Activated CD4-positive, alpha-beta T cell treated with anti-CD3 and anti-CD28 coated beads, Interleukin-2, Interleukin-4, amounts not matched to agents 100 ng/mL and 50 ng/mL, durations not matched to agents 16 hours and 8 hours (primary cell): ENCODE measurements around the gene TMEM19.
A peak's percentile ranks its signal among the peaks of the same experiment; 100 is the strongest.

Experiments used
- DNase-seq: peaks from one replicate; pipeline ENCODE4 v3.0.0-alpha.2; 2020; ENCODE audit warnings: low spot score

The TMEM19 gene

DNA sequence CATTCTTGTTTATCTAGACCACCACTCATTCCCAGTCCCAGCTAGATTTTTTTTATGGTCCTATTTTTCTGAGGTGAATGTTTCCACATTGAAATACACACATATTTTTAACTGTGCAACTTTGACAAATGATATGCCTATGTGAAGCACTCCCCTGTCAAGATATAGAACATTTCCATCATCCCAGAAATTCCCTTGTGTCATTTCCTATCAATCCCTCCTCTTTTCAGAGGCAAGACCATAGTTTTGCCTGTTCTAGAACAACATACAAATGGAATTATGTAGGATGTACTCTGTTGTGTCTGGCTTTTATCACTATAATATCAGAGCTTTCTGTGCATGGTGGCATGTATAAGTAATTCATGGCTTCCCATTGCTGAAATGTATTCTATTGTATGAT is 32.7 kb downstream of the TMEM19 start:
- no peak for DNase-seq

DNA sequence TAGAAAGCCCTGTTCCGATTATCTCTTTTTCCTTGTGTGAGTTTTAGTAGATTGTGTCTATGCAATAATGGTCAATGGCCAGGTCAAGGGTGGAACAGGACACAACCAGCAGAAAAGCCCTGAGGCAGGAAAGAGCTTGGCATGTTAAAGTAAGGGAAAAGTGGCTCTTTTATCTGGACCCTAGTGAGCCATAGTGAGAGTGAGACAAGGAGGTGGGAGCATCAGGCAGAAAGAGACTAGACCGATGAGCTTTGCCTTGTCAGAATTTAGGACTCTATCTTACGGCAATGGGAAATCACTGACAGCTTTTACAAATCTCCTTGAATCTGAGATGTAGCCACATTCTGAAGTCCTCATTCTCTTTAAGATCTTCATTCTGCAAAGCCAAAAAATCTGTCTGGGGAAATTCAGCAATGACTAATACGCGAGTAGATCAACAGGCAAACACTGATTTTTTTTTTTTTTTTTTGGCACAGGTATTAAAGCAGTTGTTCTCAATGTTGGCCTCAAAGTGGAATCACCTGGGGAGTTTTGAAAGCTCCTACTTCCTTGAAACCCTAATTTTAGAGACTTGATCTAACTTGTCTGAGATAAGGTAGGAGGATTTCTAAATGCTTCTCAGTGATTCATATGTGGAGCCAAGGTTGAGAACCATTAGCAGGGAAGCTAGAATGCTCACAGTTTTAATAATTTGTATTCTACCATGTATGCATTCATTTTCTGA is 33.9 kb downstream of the TMEM19 start:
- DNase-seq, result no peak

DNA sequence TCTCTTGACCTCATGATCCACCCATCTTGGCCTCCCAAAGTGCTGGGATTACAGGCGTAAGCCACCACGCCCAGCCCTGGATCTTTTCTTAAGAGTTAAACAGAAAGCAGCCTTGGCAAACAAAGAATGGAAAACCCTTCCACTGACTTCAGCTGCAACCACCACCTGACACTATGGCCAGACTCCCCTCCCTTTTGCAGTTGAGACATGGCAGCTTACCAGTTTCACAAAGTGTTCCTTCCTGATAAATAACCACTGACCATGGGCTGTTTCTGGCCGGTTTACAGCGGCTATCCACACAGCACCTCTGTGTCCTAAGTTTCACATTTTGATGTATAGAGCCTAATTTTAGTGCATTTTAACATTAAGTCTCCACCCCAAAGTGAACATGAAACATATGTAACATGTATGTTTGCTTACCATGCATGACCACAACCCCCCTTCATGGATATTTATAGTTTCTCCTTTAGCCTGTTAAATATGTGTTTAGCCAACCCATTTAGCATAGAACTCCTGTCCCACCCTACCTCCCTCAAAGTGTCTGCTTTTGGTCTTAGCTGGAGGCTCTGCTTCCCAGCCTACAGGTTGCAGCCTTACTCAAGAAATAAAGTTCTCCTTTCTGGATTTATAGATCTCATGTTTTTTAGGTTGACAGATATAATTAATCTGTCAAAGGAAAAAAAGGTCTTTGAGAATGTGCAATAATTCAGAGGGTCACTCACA is 36.1 kb downstream of the TMEM19 start:
- DNase-seq, result no peak

DNA sequence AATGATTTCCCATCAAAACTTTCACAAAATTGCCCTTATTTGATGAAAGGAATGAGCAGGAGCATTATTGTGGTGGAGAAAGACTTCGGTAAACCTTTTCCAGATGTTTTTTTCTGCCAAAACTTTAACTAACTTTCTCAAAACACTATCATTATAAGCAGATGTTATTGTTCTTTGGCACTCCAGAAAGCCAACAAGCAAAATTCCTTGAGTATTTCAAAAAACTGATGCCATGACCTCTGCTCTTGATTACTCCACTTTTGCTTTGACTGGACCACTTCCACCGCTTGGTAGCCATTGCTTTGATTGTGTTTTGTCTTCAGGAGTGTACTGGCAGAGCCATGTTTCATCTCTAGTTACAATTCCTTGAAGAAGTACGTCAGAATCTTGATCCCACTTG is 39.1 kb downstream of the TMEM19 start:
- no peak for DNase-seq

DNA sequence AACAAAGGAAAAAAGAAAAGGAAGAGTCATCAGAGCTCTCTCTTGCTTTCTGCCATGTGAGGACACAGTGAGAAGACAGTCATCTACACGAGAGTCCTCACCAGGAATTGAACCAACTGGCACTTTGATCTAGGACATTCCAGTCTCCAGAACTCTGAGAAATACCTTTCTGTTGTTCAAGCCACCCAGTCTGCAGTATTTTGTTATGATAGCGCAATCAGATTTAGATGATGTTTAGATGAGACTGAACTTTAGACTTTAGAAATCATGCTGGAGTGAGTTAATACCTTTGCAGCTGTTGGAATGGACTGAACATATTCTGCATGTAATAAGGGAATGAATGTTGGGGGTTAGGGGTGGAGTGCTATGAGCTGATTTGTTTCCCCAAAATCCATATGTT is 40.7 kb downstream of the TMEM19 start:
- no peak for DNase-seq

DNA sequence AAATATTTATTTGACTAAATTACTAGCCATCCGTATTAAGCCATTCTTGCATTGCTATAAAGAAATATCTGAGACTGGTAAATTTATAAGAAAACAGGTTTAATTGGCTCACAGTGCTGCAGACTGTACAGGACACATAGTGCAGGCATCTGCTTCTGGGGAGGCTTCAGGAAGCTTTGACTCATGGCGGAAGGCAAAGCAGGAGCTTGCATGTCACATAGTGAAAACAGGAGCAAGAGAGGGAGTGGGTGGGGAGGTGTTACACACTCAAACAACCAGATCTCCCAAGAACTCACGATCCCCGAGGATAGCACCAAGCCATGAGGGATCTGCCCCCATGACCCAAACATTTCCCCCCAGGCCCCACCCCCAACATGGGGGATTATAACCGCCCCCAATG is 42.1 kb downstream of the TMEM19 start:
- peak; percentile 4 for DNase-seq

DNA sequence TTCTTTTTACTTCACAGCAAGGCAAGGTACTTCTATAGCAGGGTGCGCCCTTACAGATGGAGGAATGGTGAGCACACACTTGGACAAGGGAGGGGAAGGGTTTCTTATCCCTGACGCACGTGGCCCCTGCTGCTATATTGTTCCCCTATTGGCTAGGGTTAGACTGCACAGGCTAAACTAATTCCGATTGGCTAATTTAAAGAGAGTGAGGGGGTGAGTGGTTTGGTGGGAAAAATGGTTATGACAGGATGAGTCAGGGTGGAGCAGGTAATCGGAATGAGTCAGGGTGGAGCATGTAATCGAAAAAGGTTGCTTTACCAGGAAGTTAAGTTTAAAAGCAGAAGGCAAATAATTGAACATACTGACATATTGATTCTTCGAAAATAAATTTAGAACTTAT is 45.1 kb downstream of the TMEM19 start:
- DNase-seq, result no peak

DNA sequence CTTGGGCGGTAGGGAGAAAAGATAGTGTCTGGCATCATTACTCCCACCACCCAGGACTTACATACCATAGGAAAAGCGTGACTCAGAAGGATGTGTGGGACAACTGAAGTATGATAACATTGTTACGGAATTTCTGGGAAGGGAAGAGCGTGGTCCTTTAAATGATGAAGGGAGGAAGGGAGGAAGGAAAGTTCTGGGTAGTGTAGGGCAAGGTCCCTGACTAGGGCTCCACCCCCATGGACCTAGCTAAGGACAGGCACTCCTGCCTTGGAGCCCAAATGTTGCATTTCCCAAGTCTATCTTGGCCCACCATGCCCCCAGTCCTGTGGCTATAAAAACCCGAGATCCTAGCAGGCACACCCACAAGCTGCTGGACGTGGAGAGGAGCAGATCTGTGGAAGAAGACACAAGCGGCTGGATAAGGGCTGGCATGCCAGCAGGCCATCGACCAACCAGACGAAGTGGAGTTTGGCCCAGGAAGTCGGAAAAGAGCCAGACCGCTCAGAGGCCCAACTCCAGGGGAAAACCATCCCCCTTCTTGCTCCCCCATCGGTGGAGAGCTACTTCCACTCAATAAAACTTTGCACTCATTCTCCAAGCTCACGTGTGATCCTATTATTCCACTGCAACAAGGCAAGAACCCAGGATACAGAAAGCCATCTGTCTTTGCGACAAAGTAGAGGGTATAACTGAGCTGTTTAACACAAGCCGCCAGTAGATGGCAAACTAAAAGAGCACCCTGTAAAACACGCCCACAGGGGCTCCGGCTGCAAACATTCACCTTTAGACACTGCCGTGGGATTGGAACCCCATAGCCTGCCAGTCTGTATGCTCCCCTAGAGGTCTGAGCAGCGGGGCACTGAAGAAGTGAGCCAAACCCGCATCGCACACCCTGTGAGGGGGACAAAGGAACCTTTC is 45.8 kb downstream of the TMEM19 start:
- no peak for DNase-seq

DNA sequence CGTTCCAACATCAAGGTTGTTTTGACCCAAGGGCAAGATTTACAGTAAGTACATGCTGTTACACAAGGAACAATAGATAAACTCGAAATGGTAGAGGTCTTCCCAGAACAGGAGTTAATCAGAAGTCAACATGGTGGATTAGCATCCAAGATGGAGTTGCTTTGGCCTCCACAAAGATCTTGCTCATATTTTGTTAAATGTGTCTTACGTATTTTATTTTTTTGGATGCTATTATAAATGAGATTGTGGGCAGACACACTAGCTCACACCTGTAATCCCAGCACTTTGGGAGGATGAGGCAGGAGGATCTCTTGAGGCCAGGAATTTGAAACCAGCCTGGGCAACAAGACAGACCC is 46.5 kb downstream of the TMEM19 start:
- no peak for DNase-seq

DNA sequence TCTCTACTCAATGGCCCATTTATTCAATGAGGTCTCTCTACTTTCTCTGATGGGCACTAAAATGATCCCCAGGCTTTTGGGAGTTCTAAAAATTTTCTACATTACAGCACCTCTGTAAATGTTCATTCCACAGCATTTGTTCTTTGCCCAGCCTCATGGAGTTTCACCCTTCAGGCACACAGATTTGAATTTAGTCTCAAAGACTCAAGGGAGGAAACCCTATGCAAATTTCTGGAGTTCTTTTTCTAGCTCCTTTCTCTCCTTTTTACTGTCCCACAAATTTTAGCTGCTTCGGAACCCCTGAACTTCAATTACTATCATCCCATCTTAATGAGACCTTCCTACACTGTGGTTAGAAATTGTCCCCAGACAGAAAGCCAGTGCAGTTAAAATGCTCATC is 51.3 kb downstream of the TMEM19 start:
- no peak for DNase-seq

DNA sequence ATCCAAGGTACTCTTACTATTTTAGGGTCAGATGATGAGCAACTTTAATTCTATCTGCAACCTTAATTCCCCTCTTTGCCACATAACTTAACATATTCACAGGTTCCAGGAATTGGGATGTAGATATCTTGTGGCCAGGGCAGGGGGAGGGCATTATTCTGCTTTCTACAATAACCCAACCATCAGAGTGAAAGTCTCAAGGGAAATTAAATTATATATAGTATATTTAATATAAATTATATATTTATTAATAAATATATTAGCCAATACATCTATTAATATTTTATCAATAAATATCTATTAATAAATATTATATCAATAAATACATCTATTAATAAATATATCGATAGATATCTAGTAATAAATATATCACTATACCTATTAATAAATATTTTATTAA is 57.1 kb downstream of the TMEM19 start:
- DNase-seq, result no peak

DNA sequence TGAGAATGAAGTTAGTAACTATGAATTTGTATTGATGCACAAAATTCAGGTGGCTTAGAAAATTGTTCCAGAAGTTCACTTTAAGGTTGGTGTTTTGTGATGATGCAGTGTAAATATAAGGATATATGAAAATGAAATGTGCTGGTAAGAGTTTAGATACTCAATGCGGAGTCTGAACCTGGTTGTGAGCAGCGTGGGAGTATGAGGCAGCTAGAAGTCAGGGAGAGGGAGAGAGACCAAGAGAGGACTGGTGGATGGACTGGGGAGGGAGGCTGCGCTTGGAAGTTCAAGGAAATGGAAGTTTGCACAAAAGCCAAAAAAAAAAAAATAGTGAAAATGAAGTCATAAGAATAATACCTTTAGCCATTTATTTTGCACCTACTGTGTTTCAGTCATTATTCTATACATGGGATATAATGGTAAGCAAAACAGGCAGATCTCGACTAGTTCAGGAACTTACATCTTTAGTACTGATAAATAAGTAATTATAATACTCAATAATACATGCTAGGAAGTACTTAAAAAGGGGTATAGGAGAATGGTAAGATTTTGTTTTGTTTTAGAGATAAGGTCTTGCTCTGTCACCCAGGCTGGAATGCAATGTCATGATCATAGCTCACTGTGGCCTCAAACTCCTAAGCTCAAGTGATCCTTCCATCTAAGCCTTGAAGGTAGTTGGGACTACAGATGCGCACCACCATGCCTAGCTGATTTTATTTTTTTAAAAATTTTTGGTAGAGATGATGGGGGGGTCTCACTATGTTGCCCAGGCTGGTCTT is 58.8 kb downstream of the TMEM19 start:
- DNase-seq, result no peak

DNA sequence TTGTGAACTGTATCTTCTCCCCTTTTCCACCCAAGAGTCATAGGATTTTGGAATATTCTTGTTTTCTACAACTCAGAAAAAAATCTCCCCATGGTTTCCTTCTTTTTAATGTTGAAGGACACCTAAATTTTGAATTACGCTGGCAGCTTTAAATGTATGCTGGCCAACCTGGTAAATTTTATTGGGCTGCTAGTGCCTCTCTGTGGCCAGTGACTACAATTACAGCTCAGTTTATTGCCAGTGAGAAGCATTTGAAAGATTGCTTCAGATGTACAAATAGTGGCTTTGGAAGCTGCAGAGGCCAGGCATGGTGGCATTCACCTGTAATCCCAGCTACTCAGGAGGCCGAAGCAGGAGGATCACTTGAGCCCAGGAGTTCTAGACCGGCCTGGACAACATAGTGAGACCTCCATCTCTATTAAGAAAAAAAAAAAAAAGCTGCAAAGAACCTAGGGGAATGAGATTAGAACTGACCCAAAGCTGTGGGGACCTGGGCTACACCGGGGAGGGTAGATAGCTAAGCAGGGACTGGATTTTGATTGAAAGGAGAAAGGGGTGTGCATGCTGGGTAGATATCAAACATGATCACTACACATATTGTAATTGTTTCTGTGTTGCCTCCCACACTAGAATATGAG is 61.2 kb downstream of the TMEM19 start:
- DNase-seq, result peak; percentile 47

DNA sequence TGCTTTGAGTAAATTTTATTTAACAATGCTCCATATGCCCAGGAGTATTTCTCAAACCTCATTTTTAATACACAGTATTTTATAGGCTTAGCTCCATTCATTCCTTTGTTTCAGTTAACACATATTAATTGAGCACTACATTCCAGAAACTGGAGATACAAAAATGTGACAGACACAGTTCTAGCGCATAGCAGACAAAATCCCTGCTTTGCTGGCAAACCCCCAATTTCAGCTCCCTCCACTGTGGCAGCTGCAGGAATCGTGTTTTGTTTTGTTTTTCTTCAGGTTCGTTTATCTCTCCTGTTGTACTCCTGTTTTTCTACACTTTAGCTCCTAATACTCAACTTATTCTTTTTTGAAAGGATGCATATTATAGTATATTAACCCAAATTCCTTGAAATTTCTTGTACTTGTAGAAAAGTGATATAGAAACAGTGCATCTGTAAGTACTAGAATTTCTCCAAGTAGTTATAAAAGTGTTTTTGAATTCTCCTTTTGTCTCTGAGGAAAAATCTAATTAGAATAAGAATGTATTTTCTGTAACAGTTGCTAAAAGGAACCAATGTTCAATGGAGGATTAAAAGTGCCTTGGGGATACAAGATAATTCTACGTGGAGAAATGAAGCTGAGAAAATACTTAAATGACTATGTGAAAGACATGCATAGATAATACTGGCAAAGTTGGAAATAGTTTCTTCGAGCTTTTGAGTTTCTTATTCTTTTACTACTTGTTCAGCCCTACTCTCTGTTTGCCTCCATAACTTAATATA is 62.4 kb downstream of the TMEM19 start:
- DNase-seq, result no peak

DNA sequence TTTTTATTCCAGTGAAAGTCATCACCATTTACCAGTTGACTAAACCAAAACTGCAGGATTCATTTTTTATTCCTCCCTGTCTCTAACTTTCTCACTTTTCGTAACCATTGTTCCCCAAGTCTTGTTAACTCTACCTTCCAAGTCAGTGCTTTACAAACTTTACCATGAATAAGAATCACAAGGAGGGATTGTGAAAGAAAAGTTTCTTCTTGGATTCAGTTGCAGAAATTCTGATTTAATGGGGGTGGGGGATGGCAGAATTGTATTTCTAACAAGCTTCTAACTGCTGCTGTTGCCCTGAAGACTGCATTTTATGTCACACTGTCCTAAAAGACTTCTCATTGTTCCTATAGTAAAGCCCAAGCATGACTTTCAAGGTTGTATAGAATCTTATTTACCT is 63.8 kb downstream of the TMEM19 start:
- DNase-seq, result no peak

DNA sequence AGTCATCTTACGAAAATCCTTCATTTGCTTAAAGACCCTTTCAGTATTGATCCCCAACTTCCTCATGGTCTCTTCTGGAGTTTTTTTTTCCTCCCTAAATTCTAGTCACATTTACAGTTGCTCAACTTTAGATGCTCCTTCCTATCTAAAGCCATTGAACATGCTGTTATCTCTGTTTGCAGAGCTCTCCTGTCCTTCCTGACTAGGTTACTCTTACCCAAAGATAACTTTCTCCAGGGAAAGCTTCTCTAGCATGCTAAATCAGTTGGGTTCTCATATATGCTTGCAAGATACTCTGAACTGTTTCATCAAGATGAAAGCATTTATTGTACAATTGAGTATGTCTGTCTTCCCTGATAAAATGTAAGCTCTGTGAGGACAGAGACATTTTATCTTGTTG is 67.0 kb downstream of the TMEM19 start:
- no peak for DNase-seq
